Epithelial cell of esophagus (primary cell): ENCODE results near the gene ANKRD24.

Experiments
- DNase-seq: peaks from one replicate; pipeline ENCODE4 v3.0.0; 2010; ENCODE audit warnings: low read depth
- H3K4me3 ChIP-seq: 2 replicates; pipeline ENCODE4 v1.5.1; 2011; ENCODE audit warnings: mild to moderate bottlenecking, low read length, control low read depth
- TF ChIP-seq, protein P1 (sequence below): IDR thresholded peaks from 2 replicates; pipeline ENCODE4 v1.5.1; 2011; ENCODE audit warnings: low read depth, mild to moderate bottlenecking, low read length, control low read depth, inconsistent platforms; ENCODE audit not compliant: insufficient read depth; ENCODE audit errors: missing control alignments

The ANKRD24 gene

DNA sequence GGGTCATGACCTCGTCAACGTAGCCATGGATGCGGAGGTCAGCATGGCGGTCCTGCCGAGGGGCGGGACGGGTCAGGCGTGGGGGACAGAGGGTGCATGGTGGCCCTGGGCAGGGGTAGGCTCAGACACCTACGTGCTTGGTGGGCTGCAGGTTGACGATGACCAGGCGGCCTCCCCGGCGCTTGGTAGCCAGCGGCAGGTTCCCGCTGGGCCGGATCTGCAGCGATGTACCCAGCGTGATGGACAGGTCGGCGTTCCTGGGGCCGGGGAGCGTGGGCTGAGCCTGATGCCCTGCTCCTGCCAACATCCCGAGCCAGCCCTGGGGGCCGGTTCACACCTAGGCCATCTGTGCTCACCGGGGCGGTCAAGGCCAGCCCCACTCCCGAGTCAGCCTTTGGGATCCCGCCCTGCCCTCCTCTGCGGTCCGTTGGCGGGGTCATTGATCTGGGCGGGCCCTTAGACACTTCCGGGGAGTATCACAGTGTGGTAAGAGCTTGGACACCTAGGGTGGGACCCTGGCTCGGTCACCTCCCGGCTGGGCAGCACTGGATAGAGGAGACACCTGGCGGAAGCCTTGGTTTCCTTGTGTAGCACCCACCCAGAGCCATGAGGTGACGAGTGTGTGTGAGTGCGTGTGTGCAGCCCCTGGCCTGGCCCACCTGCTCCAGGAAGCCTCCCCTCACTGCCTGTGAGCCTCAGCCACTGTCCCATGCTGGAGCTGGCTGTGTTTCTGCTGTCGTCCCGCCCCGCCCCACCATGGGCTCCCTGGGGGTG, 7.4 kb upstream of the ANKRD24 start:
- TF ChIP-seq, protein P1, sequence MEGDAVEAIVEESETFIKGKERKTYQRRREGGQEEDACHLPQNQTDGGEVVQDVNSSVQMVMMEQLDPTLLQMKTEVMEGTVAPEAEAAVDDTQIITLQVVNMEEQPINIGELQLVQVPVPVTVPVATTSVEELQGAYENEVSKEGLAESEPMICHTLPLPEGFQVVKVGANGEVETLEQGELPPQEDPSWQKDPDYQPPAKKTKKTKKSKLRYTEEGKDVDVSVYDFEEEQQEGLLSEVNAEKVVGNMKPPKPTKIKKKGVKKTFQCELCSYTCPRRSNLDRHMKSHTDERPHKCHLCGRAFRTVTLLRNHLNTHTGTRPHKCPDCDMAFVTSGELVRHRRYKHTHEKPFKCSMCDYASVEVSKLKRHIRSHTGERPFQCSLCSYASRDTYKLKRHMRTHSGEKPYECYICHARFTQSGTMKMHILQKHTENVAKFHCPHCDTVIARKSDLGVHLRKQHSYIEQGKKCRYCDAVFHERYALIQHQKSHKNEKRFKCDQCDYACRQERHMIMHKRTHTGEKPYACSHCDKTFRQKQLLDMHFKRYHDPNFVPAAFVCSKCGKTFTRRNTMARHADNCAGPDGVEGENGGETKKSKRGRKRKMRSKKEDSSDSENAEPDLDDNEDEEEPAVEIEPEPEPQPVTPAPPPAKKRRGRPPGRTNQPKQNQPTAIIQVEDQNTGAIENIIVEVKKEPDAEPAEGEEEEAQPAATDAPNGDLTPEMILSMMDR, result no peak
- no peak for DNase-seq
- H3K4me3 ChIP-seq, result no peak overlapping the region

GRCh38 chr19:4175669-4175931, 6.9 kb upstream of the ANKRD24 start:
- no peak for DNase-seq
- H3K4me3 ChIP-seq, result no peak overlapping the region
- TF ChIP-seq, protein P1, result no peak

DNA sequence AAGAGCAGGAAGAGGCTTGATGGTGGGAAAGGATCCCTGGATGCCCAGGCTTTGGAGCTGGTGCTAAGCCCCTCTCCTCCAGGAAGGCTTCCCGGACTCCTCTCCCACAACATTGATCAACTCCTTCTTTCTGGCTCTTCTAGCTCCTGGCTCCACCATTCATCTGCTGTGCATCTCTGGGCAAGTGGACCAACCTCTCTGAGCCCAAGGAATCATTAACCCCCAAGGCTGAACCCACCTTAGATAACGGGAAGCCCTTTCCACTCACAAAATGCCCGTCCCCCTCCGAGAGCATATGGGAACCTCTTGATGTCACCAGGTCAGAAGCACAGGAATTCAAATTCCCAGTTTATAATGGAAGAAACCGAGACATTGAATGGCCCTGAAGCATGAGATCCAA, 5.3 kb upstream of the ANKRD24 start:
- H3K4me3 ChIP-seq, result no peak overlapping the region
- DNase-seq, result no peak
- TF ChIP-seq, protein P1, result no peak

DNA sequence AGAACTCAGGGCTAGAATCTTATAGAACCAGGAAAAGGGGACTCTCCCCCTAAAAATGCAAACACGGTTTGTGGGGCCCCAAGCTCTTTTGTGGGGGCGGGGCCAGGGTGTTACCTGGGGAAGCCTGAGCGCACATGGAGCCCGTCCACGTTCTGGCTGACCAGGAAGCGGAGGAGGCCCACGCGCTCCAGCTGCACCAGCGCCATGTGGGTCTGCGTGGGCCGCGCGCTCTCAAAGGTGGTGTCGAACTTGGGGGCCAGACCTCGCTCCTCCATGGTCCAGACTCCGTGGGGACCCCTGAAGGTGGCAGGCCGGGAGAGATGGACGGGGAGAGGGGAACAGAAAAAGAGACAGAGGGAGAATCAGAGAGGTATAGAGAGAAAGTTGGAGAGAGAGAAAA, 3.5 kb upstream of the ANKRD24 start:
- TF ChIP-seq, protein P1, result no peak
- H3K4me3 ChIP-seq, result no peak overlapping the region
- no peak for DNase-seq

DNA sequence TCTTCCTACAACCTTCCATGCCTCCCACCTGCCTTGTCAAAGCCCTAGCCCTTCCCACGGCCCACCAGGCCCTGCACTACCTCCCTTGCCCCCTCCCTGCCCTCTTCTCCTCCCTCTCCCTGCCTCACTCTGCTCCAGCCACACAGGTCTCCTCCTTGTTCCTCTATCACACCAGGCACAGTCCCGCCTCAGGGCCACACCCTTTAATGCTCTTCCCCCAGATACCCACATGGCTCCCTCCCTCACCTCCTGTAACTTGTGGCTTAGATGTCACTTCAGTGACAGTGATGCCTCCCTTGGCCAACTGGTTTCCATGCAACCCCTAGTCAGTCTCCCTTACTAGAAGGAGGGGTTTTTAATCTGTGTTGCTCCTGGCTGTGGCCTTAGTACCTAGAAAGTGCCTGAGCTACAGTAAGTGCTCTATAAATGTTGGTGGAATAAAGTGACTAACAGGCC, 1.4 kb upstream of the ANKRD24 start:
- no peak for DNase-seq
- TF ChIP-seq, protein P1, result no peak
- H3K4me3 ChIP-seq, result no peak overlapping the region

DNA sequence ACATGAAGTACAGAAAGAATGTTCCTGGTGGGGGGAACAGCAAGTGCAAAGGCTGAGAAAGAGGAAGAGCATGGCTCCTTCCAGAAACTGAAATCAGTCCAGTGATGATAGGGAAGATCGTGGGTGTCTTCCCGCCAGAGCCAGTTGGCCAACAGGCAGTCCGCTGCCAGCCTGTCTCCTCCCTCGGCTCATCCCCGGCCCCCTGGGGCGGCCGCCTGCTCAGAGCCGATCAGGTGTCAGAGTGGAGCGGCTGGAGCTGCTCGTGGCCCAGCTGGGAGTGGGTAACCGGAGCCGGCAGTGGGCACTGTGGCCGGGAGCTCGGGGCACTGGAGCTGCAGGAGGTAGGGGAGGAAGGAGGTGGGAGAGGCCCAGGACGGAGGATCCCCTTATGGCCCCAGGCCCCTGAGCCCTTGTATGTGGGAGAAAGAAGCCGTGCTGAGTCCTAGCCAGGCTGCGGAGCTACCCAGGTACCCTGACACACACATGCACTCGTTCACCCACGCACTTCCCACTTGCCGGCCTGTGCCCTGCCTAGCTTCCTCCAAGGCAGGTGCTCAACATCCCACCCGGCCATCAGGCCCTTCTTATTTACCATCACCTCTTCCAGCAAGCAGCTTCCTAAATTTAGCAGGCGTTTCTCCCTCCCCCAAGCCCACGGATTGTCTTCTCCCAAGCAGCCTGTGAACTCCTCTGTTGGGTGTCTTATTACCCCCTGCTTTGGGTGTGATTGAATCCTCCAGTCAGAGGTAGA, 1.7 kb downstream of the ANKRD24 start:
- TF ChIP-seq, protein P1, result no peak
- DNase-seq, result no peak
- H3K4me3 ChIP-seq, result no peak overlapping the region
